Fibroblast of skin of right quadriceps (primary cell): ENCODE results near the gene CFAP92.
"Not testable (repeated sequence)": the region's sequence is repeated elsewhere in the genome, so short reads cannot be mapped to it uniquely, and the experiment has no call there.

Experiments used
- DNase-seq: peaks from one replicate; pipeline ENCODE4 v3.0.0-alpha.2; 2013

Gene CFAP92

DNA sequence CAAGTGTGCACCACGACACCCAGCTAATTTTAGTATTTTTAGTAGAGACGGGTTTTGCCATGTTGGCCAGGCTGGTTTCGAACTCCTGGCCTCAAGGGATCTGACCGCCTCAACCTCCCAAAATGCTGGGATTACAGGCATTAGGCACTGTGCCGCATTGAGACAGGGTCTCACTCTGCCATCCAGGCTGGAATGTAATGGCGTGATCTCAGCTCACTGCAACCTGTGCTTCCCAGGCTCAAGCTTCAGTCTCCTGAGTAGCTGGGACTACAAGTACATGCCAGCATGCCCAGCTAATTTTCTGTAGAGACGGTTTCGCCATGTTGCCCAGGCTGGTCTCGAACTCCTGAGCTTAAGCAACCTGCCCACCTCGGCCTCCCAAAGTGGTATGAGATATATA lies 62.8 kb downstream of the CFAP92 start:
- DNase-seq: no peak

GRCh38 chr3:128929364-128929763 lies 64.5 kb downstream of the CFAP92 start:
- DNase-seq: no peak

- DNase-seq: not testable (repeated sequence)
Observed at GRCh38 chr3:128923986-128924385, 69.9 kb downstream of the CFAP92 start.

DNA sequence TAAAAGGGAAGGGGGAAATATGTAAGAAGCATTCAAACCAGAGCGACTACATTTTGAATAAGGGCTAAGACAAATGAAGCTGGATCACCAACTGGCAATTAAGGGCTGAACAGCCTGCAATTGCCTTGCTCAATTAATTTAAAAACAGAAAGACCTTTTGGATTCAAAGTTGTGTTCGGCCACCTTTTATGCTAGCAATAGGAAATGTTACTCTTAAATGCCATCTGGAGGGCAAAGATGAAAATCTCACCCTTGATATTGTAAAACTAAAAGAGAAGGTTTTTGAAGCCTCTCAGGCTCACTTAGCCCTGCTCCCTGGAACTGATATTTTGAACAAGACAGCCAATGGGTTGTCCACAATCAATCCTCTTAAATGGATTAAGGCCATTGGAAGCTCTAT lies 70.3 kb downstream of the CFAP92 start:
- DNase-seq: no peak

GRCh38 chr3:128922804-128923459 lies 70.9 kb downstream of the CFAP92 start:
- no peak for DNase-seq

- no peak for DNase-seq
Observed at GRCh38 chr3:128919988-128920387, 73.9 kb downstream of the CFAP92 start.

GRCh38 chr3:128917291-128917690 lies 76.6 kb downstream of the CFAP92 start:
- no peak for DNase-seq

- no peak for DNase-seq
Observed at GRCh38 chr3:128914966-128915645, 78.8 kb downstream of the CFAP92 start.

DNA sequence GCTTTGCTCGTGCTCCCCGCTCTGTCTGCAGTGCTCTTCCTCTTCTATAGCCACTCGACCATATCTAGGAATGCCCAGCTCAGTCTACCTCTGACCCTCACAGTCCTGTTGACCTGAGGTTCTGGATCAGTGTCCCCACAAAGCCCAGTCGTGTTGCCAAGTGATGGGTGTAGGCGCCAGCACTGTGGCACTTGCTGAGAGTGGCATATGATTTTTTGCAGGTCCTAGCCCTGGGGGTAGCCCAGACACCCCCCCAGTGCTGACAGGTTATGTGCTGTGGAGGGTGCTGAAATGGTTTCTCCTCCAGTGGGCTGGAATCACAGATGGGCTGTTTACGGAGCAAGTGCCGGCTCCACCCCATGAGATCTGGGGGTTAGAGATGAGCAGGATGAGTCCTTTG lies 82.0 kb downstream of the CFAP92 start:
- no peak for DNase-seq

DNA sequence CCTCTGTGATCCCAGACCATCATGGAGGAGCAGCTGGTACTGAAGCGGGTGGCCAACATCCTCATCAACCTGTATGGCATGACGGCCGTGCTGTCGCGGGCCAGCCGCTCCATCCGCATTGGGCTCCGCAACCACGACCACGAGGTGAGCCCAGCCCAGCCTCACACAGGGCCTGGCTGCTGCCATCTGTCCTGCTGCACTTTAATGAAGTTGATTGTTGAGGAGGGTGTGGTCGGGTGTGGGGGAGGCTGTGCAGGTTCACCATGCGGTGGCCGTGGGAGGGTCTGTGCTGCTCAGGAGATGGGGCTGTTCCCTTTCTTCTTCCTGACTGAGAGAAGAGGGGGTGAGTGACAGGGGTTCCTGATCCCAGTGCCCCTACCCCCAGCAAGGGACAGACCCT lies 83.9 kb downstream of the CFAP92 start:
- DNase-seq: no peak

DNA sequence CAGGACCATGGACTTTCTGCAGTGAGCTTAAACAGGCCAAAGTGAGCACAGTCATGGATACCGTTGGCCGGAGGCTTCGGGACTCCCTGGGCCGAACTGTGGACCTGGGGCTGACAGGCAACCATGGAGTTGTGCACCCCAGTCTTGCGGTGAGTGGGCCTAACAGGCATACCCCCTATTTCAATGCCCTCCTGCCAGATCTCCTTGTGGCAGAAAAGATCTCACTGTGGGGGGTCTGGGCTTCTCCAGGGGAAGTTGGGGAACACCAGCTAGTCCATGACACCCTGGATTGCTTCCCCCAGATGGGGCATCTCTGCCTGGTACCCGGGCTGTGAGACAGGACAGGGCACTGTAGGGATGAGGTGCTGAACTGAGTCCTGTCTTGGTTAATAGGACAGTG lies 84.9 kb downstream of the CFAP92 start:
- no peak for DNase-seq

GRCh38 chr3:128907706-128908445 lies 86.0 kb downstream of the CFAP92 start:
- no peak for DNase-seq

DNA sequence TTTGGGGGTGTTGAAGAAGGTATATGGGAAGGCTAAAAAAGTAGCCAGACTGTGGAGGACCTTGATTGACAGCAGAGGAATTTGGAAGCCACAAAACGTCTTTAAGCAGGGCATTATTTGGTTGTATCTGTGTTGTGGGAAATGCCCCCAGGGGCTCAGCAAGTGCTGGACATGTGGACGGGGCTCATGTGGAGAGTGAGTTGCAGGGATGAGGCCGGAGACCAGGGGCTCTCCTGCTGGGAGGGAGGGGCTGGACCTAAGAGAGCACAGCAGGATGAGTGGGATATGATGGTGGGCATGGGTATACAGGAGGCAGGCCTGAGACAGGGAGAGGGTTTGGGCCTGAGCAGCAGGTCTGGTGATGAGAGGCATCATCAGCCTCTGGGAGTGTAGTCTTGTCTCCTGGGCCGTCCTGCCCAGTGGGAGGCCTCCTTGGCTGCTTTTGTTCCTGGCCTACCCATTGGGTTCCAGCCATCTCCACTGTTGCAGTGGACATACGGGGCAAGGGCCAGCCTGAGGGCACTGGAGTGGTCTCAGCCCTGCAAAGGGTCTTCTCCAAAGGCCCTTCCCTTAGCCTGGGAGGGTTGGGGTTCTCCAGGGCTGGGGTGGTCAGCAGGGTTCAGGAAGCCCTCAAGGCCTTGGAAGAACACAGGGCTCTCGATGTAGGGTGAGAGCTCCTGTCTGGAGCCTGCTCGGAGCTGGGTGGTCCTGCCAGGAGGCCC lies 86.9 kb downstream of the CFAP92 start:
- no peak for DNase-seq

DNA sequence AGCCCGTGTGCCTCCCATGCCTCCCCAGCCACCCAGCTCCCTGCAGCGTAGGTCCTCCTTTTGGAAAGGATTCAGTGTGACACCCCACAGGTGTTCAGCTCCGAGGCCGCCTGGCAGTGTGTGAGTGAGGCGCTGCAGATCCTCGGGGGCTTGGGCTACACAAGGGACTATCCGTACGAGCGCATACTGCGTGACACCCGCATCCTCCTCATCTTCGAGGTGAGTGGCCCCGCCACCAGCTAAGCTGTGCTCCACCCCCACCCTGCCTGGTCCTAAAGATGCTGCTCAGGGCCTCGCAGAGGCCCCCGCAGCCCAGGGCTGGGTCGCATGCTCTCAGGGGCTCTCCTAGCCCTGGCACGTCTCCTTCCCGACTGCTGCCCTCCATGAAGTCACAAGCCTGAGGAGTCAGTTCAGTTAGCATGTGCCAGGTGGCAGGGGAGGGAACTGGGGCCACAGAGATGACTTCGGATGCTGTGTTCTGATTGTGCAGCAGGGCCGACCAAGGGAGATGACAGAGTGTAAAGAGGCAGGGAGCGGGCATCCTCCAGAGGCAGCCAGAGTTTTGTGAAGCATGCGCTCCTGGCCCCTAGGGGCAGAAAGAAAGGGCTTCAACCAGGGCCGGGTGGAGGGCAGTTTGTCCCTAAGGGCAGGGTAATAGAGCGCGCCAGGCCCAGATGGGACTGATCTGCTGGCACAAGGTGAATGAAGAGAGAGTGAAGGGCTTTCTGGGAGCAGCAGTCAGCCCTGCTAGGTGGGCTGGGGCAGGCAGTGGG lies 87.7 kb downstream of the CFAP92 start:
- no peak for DNase-seq

GRCh38 chr3:128903501-128903900 lies 90.4 kb downstream of the CFAP92 start:
- no peak for DNase-seq

DNA sequence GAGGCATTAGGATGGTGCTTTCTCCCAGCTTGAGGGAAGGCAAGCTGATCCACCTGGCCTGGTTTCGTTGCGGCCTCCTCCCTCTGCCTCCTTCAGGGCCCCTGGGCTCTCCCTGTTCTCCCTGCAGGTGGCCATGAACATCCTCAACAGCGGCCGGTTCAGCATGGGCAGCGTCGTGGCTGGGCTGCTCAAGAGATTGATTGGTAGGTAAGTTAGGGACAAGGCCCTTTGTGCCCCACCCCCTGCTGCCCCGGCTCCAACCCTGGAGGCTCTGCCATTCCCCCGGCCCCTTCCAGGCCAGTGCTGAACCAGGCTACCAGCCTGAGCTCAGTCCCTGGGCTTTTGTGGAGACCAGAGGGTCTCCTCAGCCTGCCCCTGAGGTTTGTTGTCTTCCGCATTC lies 91.5 kb downstream of the CFAP92 start:
- DNase-seq: no peak

DNA sequence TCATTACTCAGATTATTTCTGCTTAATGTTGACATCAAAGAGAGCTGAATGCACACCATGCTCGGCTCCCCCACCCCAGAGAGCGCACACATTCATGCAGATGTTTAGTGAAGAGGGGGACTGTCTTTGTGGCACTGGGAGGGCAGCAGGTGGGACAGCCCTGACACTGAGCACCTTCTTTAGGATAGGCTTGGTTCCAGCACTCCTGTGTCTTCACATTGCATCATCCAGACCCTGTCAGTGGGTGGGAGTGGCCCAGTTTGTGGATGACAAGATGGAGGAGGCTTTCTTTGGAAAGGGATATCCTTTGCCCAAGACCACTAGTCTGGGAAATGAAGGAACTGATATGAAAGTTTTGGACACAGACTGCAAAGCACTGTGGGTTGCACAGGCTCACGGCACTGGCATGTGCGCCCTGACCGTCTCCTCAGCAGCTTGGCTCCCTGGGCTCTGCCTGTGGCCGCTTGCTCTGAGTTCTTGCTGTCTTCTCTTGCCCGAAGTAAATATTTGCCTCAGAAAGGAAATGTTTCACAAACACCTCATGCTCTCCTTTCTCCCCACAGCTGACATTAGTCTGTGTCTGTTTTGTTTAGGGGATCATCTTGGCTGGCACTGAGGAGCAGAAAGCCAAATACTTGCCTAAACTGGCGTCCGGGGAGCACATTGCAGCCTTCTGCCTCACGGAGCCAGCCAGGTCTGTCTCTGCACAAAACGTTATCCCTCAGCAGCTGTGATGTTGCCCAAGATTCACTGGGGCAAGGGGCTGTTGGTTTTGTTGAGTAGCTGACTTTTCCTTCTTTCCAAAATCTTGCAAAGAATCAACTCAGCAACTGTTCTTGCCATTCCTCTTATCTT lies 97.8 kb downstream of the CFAP92 start:
- no peak for DNase-seq

- no peak for DNase-seq
Observed at GRCh38 chr3:128889139-128889894, 104.6 kb downstream of the CFAP92 start.

GRCh38 chr3:128884992-128885391 lies 108.9 kb downstream of the CFAP92 start:
- no peak for DNase-seq

GRCh38 chr3:128882719-128883118 lies 111.2 kb downstream of the CFAP92 start:
- DNase-seq: no peak

DNA sequence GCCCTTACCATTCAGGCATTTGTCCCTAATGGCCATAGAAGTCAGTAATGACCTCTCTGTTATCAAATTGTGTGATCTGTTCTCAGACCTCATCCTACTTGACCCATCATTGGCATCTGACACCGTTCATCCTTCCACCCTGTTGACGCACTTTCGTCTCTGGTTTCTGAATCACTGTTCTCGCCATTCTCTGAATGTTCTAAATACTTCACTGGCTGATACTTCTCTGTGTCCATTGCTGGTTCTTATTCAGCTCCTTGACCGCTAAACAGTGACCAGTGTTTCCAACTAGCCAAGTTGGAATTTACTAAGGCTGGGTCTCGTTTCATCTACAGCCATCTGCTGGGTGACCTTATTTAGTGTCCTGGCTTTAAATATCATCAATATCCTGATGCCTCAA lies 112.3 kb downstream of the CFAP92 start:
- DNase-seq: no peak
